K562 (cell line): ENCODE results near the gene BCCIP. TPM values are rescaled to one million over a fixed set of nuclear protein-coding genes. Genes with fewer than 3 reads are reported as not detected.

Source experiments
- ATAC-seq: fragments of 200-7000 bp; cut with Tn5 transposase; 3 replicates; pipeline ENCODE4 v1.9.1; 2020; ENCODE audit warnings: moderate library complexity
- BruUV-seq: library from RNA; stranded (reverse); fragments of 400-500 nt; replicated peaks from 2 replicates; lab custom pipeline; 2021; lab: Mats Ljungman, UMichigan
- CTCF ChIA-PET: fragments of 300-600 bp; formaldehyde crosslinking; extraction: SDS; loops from one replicate; lab custom pipeline; 2021; ENCODE audit warnings: low intra/inter-chr PET ratio; lab: Yijun Ruan, JAX
- POLR2A ChIA-PET: fragments of 300-600, 350-650 bp; sonication (Branson Sonifier 250); formaldehyde crosslinking; extraction: SDS; loops from one replicate; lab custom pipeline; 2021; ENCODE audit warnings: antibody characterized with exemption, inconsistent platforms; lab: Yijun Ruan, JAX
- DNase-seq, 4 experiments: peaks; one replicate each; pipeline versions ENCODE4 v3.0.0 to v3.0.0-alpha.2; 2011 to 2018; ENCODE audit warnings: low spot score in 3 of 4, mixed read lengths in 3 of 4; ENCODE audit errors: extremely low read depth in 1 of 4
- FAIRE-seq: peaks from 2 replicates; lab custom pipeline; 2011; peaks lifted over from hg19 to GRCh38; lab: Jason Lieb, UNC
- H2AFZ ChIP-seq: 2 replicates; pipeline ENCODE4 v1.6.0; 2011; ENCODE audit warnings: low read depth, low read length, control low read depth, inconsistent platforms
- H3K27ac ChIP-seq: fragments of 200-600 bp; 3 replicates; pipeline ENCODE4 v1.8.0; 2011; ENCODE audit warnings: low read depth, mild to moderate bottlenecking, control low read depth, inconsistent platforms, low read length, moderate library complexity, mixed read lengths; ENCODE audit errors: extremely low read depth
- H3K27me3 ChIP-seq, 2 experiments: fragments of 300-600 bp in 1 of 2; 2 replicates in 1 of 2; 3 replicates in 1 of 2; pipeline versions ENCODE4 v1.6.0 to v1.8.0; 2011; ENCODE audit warnings: inconsistent platforms in 2 of 2, low read length in 2 of 2, mild to moderate bottlenecking in 1 of 2, mixed read lengths in 1 of 2, moderate library complexity in 1 of 2; ENCODE audit not compliant: control insufficient read depth in 2 of 2, insufficient read depth in 2 of 2
- H3K36me3 ChIP-seq: fragments of 300-600 bp; 3 replicates; pipeline ENCODE4 v1.8.0; 2011; ENCODE audit warnings: mild to moderate bottlenecking, low read length, inconsistent platforms; ENCODE audit not compliant: control insufficient read depth, insufficient read depth
- H3K4me1 ChIP-seq, 2 experiments: fragments of 200-600 bp in 1 of 2; replicated peaks in 1 of 2; 2 replicates in 1 of 2; 3 replicates in 1 of 2; pipeline versions ENCODE4 v1.5.1 to v1.8.0; 2011; ENCODE audit warnings: inconsistent platforms in 2 of 2, low read length in 2 of 2, mild to moderate bottlenecking in 1 of 2, mixed read lengths in 1 of 2, moderate library complexity in 1 of 2; ENCODE audit not compliant: control insufficient read depth in 2 of 2, insufficient read depth in 2 of 2
- H3K4me2 ChIP-seq: 2 replicates; pipeline ENCODE4 v1.6.1; 2011; ENCODE audit warnings: low read length, control low read depth, inconsistent platforms, mixed read lengths; ENCODE audit not compliant: insufficient read depth
- H3K4me3 ChIP-seq: fragments of 200-600 bp; sonication (generic), shearing (Covaris generic); 2 replicates; pipeline ENCODE4 v1.5.1; 2016; ENCODE audit warnings: control low read depth, inconsistent platforms
- H3K79me2 ChIP-seq: fragments of 200-600 bp; 3 replicates; pipeline ENCODE4 v1.8.0; 2011; ENCODE audit warnings: low read length, inconsistent platforms; ENCODE audit not compliant: control insufficient read depth, insufficient read depth
- H3K9ac ChIP-seq, 2 experiments: 2 replicates each; pipeline versions ENCODE4 v1.6.0 to v1.6.1; 2011; ENCODE audit warnings: low read depth in 2 of 2, low read length in 2 of 2, control low read depth in 1 of 2, inconsistent platforms in 1 of 2, mild to moderate bottlenecking in 1 of 2, mixed read lengths in 1 of 2; ENCODE audit not compliant: insufficient read depth in 1 of 2
- H3K9me1 ChIP-seq: one replicate; pipeline ENCODE4 v1.6.0; 2011; ENCODE audit warnings: inconsistent platforms, mild to moderate bottlenecking, low read length, moderate library complexity; ENCODE audit not compliant: control insufficient read depth, insufficient read depth
- H3K9me3 ChIP-seq: replicated peaks from 2 replicates; pipeline ENCODE4 v1.5.1; 2011; ENCODE audit warnings: low read depth, low read length, inconsistent platforms; ENCODE audit not compliant: control insufficient read depth, insufficient read depth
- H4K20me1 ChIP-seq: replicated peaks from 2 replicates; pipeline ENCODE4 v1.6.1; 2011; ENCODE audit warnings: low read length, inconsistent platforms, mixed read lengths; ENCODE audit not compliant: control insufficient read depth, insufficient read depth
- BRCA1 ChIP-seq, 2 experiments: fragments of 450-650 bp in 1 of 2; sonication (generic) in 1 of 2; formaldehyde crosslinking in 1 of 2; IDR thresholded peaks; 2 replicates each; pipeline versions ENCODE4 v1.5.0 to v1.6.1; 2017 to 2020; ENCODE audit warnings: mild to moderate bottlenecking in 1 of 2, missing genetic modification reagents in 1 of 2
- FOXA1 ChIP-seq: fragments of 450-650 bp; IDR thresholded peaks from 2 replicates; pipeline ENCODE4 v1.6.1; 2016; ENCODE audit warnings: mild to moderate bottlenecking, borderline replicate concordance
- STAG1 ChIP-seq: sonication (generic); formaldehyde crosslinking; IDR thresholded peaks from 2 replicates; pipeline ENCODE4 v1.5.0; 2020; ENCODE audit warnings: missing genetic modification reagents, borderline replicate concordance
- WGBS: fragments of 100-300 bp; shearing (Covaris generic); methylation state at CpG from one replicate; pipeline ENCODE4 v1.1.6; 2016; ENCODE audit warnings: low coverage, mixed read lengths; ENCODE audit not compliant: insufficient coverage; ENCODE audit errors: missing lambda C conversion rate; 5-methylcytosine and 5-hydroxymethylcytosine counted together
- in situ Hi-C: fragments of 300-500 bp; cut with MboI; formaldehyde crosslinking; loops from 4 replicates; pipeline ENCODE4 v1.15.0; 2018; ENCODE audit warnings: inconsistent platforms, mixed read lengths
- intact Hi-C: fragments of 100-400 bp; cut with micrococcal nuclease; formaldehyde crosslinking; loops from 2 replicates; pipeline ENCODE4 v1.14.2; 2022
- polyA plus RNA-seq, 8 experiments: library from polyadenylated mRNA; depleted of rRNA in 4 of 8; stranded (reverse) in 5 of 8; unstranded in 3 of 8; fragments of >200 nt; fragmentation: Nextera tagmentation in 2 of 8; fragmentation: Illumina TruSeq in 1 of 8; extraction: Ambion mirVana in 2 of 8; extraction: Trizol in 1 of 8; gene quantifications; 2 replicates each; pipeline versions ENCODE4 v1.2.1 to v1.2.3, GENCODE V29; 2011 to 2014; ENCODE audit warnings: inconsistent platforms in 1 of 8, missing spikeins in 1 of 8
- total RNA-seq, 7 experiments: library from RNA; depleted of rRNA in 6 of 7; stranded (reverse); fragments of >200 nt in 6 of 7; fragmentation: Illumina TruSeq in 2 of 7; extraction: Trizol in 2 of 7; gene quantifications; 2 replicates each; pipeline versions ENCODE4 v1.2.1 to v1.2.3, GENCODE V29; 2011 to 2021; ENCODE audit warnings: low replicate concordance in 1 of 7
- TF ChIP-seq, protein P1 (sequence below): sonication (generic); formaldehyde crosslinking; IDR thresholded peaks from 2 replicates; pipeline ENCODE4 v1.8.1; 2022; ENCODE audit warnings: missing genetic modification reagents

BCCIP gene
- total and polyA plus RNA-seq, 9 of the 15 experiments (the other 6 are each of a cell fraction or from before 2014, with no cell fraction given): 95.1 to 204 (median 163) TPM

DNA sequence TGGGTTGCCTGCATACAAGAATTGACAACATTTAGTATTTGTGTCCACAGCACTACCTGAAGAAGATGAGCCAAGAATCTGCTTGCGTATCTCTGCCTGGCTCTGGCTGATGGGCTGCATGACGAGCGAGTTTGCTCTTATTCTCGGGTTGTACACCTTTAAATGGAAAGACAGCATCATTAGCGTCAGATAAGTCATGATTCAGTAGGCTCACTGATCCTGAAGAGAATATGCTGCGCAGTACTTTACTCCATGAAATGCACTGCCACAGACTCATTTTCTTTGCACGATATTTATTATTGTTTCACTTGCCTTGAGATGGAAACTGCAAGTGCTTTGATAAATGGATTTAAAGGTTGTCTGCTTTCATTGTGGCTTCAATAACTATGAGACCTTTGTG lies 29.1 kb downstream of the BCCIP start:
- intact Hi-C loops (no loop called here), in situ Hi-C loops (no loop called here)
- Histone ChIP-seq H3K27me3 (no peaks in the 10 kb centered on the region), H3K4me2 (no peak overlapping the region), H3K36me3 (peaks cover 36% of the 10 kb centered on the region; the same call in 2 of the 3 replicates), H3K4me3 (no peak overlapping the region), H4K20me1 (no peaks in the 10 kb centered on the region), H3K9me3 (no peaks in the 10 kb centered on the region), H3K9me1 (no peaks in the 10 kb centered on the region), H2AFZ (no peak overlapping the region), H3K9ac (no peak overlapping the region), H3K27ac (no peak overlapping the region), H3K79me2 (no peaks in the 10 kb centered on the region), H3K4me1 (no peaks in the 10 kb centered on the region)
- no peak for DNase-seq
- ChIA-PET POLR2A (no interaction called here), CTCF (no interaction called here)
- BruUV-seq: no TSS peak
- no peak for FAIRE-seq
- TF ChIP-seq, protein P1, sequence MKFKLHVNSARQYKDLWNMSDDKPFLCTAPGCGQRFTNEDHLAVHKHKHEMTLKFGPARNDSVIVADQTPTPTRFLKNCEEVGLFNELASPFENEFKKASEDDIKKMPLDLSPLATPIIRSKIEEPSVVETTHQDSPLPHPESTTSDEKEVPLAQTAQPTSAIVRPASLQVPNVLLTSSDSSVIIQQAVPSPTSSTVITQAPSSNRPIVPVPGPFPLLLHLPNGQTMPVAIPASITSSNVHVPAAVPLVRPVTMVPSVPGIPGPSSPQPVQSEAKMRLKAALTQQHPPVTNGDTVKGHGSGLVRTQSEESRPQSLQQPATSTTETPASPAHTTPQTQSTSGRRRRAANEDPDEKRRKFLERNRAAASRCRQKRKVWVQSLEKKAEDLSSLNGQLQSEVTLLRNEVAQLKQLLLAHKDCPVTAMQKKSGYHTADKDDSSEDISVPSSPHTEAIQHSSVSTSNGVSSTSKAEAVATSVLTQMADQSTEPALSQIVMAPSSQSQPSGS: no peak
- no peak for TF ChIP-seq STAG1 (CRISPR knock-in tag)
- no peak for TF ChIP-seq FOXA1
- TF ChIP-seq BRCA1 (IDR thresholded peaks at IDR 0.05): no peak
- no peak for TF ChIP-seq BRCA1 (CRISPR knock-in tag; IDR thresholded peaks at IDR 0.05)
- WGBS: 79% methylated on average over 5 of the region's 7 CpGs
- no peak for ATAC-seq
